A549 (cell line): ENCODE results near the gene TMEM185A. TPM values are rescaled to one million over a fixed set of nuclear protein-coding genes. Genes with fewer than 3 reads are reported as not detected.
A peak's percentile ranks its signal among the peaks of the same experiment; 100 is the strongest.

Source experiments
- ATAC-seq, 2 experiments: fragments of 200-7000 bp in 1 of 2; fragments of >200 bp in 1 of 2; cut with Nextera tagmentation in 1 of 2; cut with Tn5 transposase in 1 of 2; 3 replicates each; pipeline versions ENCODE4 v1.8.0 to v1.9.1; 2018 to 2020; ENCODE audit warnings: mild to moderate bottlenecking in 1 of 2, moderate library complexity in 1 of 2
- CTCF ChIA-PET: fragments of 300-600 bp; sonication (Branson Sonifier 250); formaldehyde crosslinking; extraction: SDS; loops from one replicate; lab custom pipeline; 2021; ENCODE audit warnings: antibody characterized with exemption, inconsistent platforms; lab: Yijun Ruan, JAX
- POLR2A ChIA-PET: fragments of 350-600 bp; formaldehyde crosslinking; extraction: SDS; loops from one replicate; lab custom pipeline; 2021; ENCODE audit warnings: antibody characterized with exemption, inconsistent platforms; lab: Yijun Ruan, JAX
- DNase-seq, 2 experiments: peaks; one replicate each; pipeline versions ENCODE4 v3.0.0 to v3.0.0-alpha.2; 2011 to 2016; ENCODE audit warnings: low read depth in 1 of 2, low spot score in 1 of 2
- FAIRE-seq: peaks from 2 replicates; lab custom pipeline; 2011; peaks lifted over from hg19 to GRCh38; lab: Jason Lieb, UNC
- H3K27ac ChIP-seq, 2 experiments: fragments of >200 bp; sonication (Bioruptor Twin); formaldehyde crosslinking; 3 replicates each; pipeline ENCODE4 v1.5.1; 2016 to 2017
- H3K4me1 ChIP-seq: fragments of >200 bp; sonication (Bioruptor Twin); formaldehyde crosslinking; 3 replicates; pipeline ENCODE4 v1.6.1; 2016
- H3K4me2 ChIP-seq: fragments of >200 bp; sonication (Bioruptor Twin); formaldehyde crosslinking; 3 replicates; pipeline ENCODE4 v1.6.1; 2016
- H3K4me3 ChIP-seq: fragments of >200 bp; sonication (Bioruptor Twin); formaldehyde crosslinking; 3 replicates; pipeline ENCODE4 v1.5.1; 2016
- H3K9me3 ChIP-seq: fragments of >200 bp; sonication (Bioruptor Twin); formaldehyde crosslinking; 3 replicates; pipeline ENCODE4 v1.6.1; 2016
- BHLHE40 ChIP-seq: IDR thresholded peaks from 2 replicates; pipeline ENCODE4 v1.6.1; 2012; ENCODE audit warnings: low read depth, low read length, inconsistent platforms
- CBX2 ChIP-seq: fragments of 200-600 bp; sonication (generic); IDR thresholded peaks from 2 replicates; pipeline ENCODE4 v1.6.1; 2016; ENCODE audit warnings: low read depth, mild to moderate bottlenecking, borderline replicate concordance
- CBX8 ChIP-seq: fragments of 200-600 bp; sonication (generic); IDR thresholded peaks from 2 replicates; pipeline ENCODE4 v1.6.1; 2016
- CHD2 ChIP-seq: fragments of 150-350 bp; IDR thresholded peaks from 2 replicates; pipeline ENCODE4 v1.6.1; 2014; ENCODE audit warnings: low read length; ENCODE audit not compliant: partially characterized antibody
- ESRRA ChIP-seq: fragments of 150-350 bp; IDR thresholded peaks from 2 replicates; pipeline ENCODE4 v1.6.1; 2014; ENCODE audit warnings: mild to moderate bottlenecking, low read length, borderline replicate concordance
- HES2 ChIP-seq: fragments of >200 bp; sonication (Bioruptor Twin); formaldehyde crosslinking; IDR thresholded peaks from 2 replicates; pipeline ENCODE4 v1.6.1; 2016
- HMGXB4 ChIP-seq: fragments of 250-450 bp; sonication (Bioruptor Pico); IDR thresholded peaks from 2 replicates; pipeline ENCODE4 v1.5.0; 2021; ENCODE audit warnings: mild to moderate bottlenecking, moderate library complexity, borderline replicate concordance
- HOXA7 ChIP-seq: fragments of 250-450 bp; sonication (Bioruptor Pico); IDR thresholded peaks from 2 replicates; pipeline ENCODE4 v1.5.0; 2020; ENCODE audit warnings: mild to moderate bottlenecking, moderate library complexity
- MAX ChIP-seq: IDR thresholded peaks from 2 replicates; pipeline ENCODE4 v1.6.1; 2012
- MAZ ChIP-seq: fragments of 150-350 bp; IDR thresholded peaks from 2 replicates; pipeline ENCODE4 v1.6.1; 2014; ENCODE audit warnings: antibody characterized with exemption, low read depth, low read length, borderline replicate concordance
- MYC ChIP-seq: IDR thresholded peaks from 2 replicates; pipeline ENCODE4 v1.6.1; 2012; ENCODE audit warnings: mild to moderate bottlenecking, inconsistent platforms, low read length, improper control_type of control experiment, borderline replicate concordance
- NFE2L2 ChIP-seq: fragments of 150-350 bp; conservative IDR thresholded peaks from 2 replicates; pipeline ENCODE4 v1.6.1; 2014; ENCODE audit warnings: low read length
- RARB ChIP-seq: fragments of 250-450 bp; sonication (Bioruptor Pico); IDR thresholded peaks from 2 replicates; pipeline ENCODE4 v1.8.0; 2021; ENCODE audit warnings: mild to moderate bottlenecking, moderate library complexity
- RFX5 ChIP-seq: fragments of 450-650 bp; IDR thresholded peaks from 2 replicates; pipeline ENCODE4 v1.7.1; 2014; ENCODE audit warnings: antibody characterized with exemption, mild to moderate bottlenecking, moderate library complexity
- SMC3 ChIP-seq: fragments of >200 bp; sonication (Bioruptor Twin); formaldehyde crosslinking; IDR thresholded peaks from 3 replicates; pipeline ENCODE4 v1.6.1; 2018; ENCODE audit warnings: inconsistent platforms
- ZC3H11A ChIP-seq: fragments of 450-650 bp; IDR thresholded peaks from 2 replicates; pipeline ENCODE4 v1.6.1; 2014; ENCODE audit warnings: antibody characterized with exemption, mild to moderate bottlenecking
- ZNF302 ChIP-seq: fragments of 250-450 bp; sonication (Bioruptor Pico); IDR thresholded peaks from 2 replicates; pipeline ENCODE4 v1.9.0; 2021; ENCODE audit warnings: inconsistent platforms, mild to moderate bottlenecking, moderate library complexity
- ZSCAN20 ChIP-seq: fragments of 250-450 bp; sonication (Bioruptor Pico); IDR thresholded peaks from 2 replicates; pipeline ENCODE4 v1.8.0; 2022; ENCODE audit warnings: mild to moderate bottlenecking, moderate library complexity
- WGBS: methylation state at CpG from one replicate; pipeline ENCODE4 v1.1.6; 2017; ENCODE audit errors: missing lambda C conversion rate; 5-methylcytosine and 5-hydroxymethylcytosine counted together
- polyA plus RNA-seq, 4 experiments: library from polyadenylated mRNA; depleted of rRNA in 3 of 4; stranded (reverse); fragments of >200 nt; fragmentation: RNase III in 1 of 4; extraction: RNeasy Plus Mini Kit Qiagen cat#74134 plus additional on column Dnase treatment in 1 of 4; gene quantifications; 2 replicates in 3 of 4; 3 replicates in 1 of 4; pipeline ENCODE4 v1.2.3, GENCODE V29; 2011 to 2017
- TF ChIP-seq, protein P1 (sequence below): IDR thresholded peaks from 2 replicates; pipeline ENCODE4 v1.6.1; 2012
- TF ChIP-seq, protein P2 (sequence below): fragments of >200 bp; sonication (Bioruptor Twin); formaldehyde crosslinking; IDR thresholded peaks from 3 replicates; pipeline ENCODE4 v1.5.1; 2016

The TMEM185A gene
- polyA plus RNA-seq, 2 of the 4 experiments (the other 2 are of a cell fraction), result 21.5 to 25.1 TPM

GRCh38 chrX:149643496-149643895 lies 11.9 kb upstream of the TMEM185A start (continued):
- TF ChIP-seq, protein P1, sequence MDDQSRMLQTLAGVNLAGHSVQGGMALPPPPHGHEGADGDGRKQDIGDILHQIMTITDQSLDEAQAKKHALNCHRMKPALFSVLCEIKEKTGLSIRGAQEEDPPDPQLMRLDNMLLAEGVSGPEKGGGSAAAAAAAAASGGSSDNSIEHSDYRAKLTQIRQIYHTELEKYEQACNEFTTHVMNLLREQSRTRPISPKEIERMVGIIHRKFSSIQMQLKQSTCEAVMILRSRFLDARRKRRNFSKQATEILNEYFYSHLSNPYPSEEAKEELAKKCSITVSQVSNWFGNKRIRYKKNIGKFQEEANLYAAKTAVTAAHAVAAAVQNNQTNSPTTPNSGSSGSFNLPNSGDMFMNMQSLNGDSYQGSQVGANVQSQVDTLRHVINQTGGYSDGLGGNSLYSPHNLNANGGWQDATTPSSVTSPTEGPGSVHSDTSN, result no peak
- TF ChIP-seq BHLHE40, result no peak
- TF ChIP-seq RFX5, result no peak
- TF ChIP-seq ZSCAN20 (CRISPR knock-in tag), result no peak
- TF ChIP-seq RARB (CRISPR knock-in tag), result no peak

DNA sequence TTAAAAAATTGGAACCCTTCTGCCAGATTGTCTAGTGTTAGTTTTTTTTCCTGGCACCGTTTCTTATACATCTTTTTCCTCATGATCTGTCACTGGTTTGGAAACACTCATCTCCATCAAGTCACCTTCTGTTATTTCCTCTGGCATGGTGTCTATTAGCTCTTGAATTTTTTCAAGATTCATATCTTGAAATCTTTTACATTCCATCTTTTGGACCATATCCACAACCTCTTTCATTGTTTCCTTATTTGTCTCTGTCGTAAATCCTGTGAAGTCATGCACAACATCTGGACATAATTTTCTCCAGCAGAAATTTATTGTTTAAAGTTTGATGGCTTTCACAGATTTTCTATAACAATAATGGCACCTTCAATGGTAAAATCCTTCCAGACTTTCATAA lies 10.2 kb upstream of the TMEM185A start:
- H3K4me2 ChIP-seq, result no peak overlapping the region
- DNase-seq (no peak), FAIRE-seq (peak; percentile 36), ATAC-seq (no peak)
- ChIA-PET CTCF (no interaction called here), POLR2A (no interaction called here)
- H3K4me3 ChIP-seq, result no peak overlapping the region
- no peaks in the 10 kb centered on the region for H3K4me1 ChIP-seq
- H3K9me3 ChIP-seq, result no peaks in the 10 kb centered on the region
- no peak overlapping the region for H3K27ac ChIP-seq
- 2% methylated on average over 2 of the region's 2 CpGs for WGBS
- no peak for TF ChIP-seq ESRRA
- TF ChIP-seq MYC, result no peak
- TF ChIP-seq, protein P2, sequence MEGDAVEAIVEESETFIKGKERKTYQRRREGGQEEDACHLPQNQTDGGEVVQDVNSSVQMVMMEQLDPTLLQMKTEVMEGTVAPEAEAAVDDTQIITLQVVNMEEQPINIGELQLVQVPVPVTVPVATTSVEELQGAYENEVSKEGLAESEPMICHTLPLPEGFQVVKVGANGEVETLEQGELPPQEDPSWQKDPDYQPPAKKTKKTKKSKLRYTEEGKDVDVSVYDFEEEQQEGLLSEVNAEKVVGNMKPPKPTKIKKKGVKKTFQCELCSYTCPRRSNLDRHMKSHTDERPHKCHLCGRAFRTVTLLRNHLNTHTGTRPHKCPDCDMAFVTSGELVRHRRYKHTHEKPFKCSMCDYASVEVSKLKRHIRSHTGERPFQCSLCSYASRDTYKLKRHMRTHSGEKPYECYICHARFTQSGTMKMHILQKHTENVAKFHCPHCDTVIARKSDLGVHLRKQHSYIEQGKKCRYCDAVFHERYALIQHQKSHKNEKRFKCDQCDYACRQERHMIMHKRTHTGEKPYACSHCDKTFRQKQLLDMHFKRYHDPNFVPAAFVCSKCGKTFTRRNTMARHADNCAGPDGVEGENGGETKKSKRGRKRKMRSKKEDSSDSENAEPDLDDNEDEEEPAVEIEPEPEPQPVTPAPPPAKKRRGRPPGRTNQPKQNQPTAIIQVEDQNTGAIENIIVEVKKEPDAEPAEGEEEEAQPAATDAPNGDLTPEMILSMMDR, result no peak
- TF ChIP-seq CBX2, result no peak
- TF ChIP-seq NFE2L2, result no peak
- TF ChIP-seq SMC3, result no peak

GRCh38 chrX:149641432-149641831 lies 9.8 kb upstream of the TMEM185A start:
- ChIA-PET CTCF (no interaction called here), POLR2A (no interaction called here)
- no peak for TF ChIP-seq HOXA7 (CRISPR knock-in tag)
- TF ChIP-seq CBX2, result no peak
- TF ChIP-seq ZC3H11A, result no peak
- no peak for TF ChIP-seq CBX8
- TF ChIP-seq MAZ, result no peak
- TF ChIP-seq HMGXB4, result no peak
- TF ChIP-seq CHD2, result no peak
- TF ChIP-seq NFE2L2, result no peak
- TF ChIP-seq ZNF302, result no peak
- TF ChIP-seq HES2, result no peak
- no peak for TF ChIP-seq MAX
- H3K4me3 ChIP-seq, result no peak overlapping the region
- DNase-seq, result no peak
- no peaks in the 10 kb centered on the region for H3K4me1 ChIP-seq
- WGBS, result 0% methylated on average over 3 of the region's 3 CpGs
- H3K4me2 ChIP-seq, result no peak overlapping the region
- H3K27ac ChIP-seq, result no peak overlapping the region
- H3K9me3 ChIP-seq, result no peaks in the 10 kb centered on the region
- ATAC-seq, result no peak
- FAIRE-seq, result peak; percentile 61
